Left renal pelvis (tissue), 4 donors: ENCODE results near the gene RPL36A. TPM values are rescaled to one million over a fixed set of nuclear protein-coding genes. Genes with fewer than 3 reads are reported as not detected.

ENCODE experiments used
- DNase-seq, 4 donors: peaks; one replicate each; pipeline ENCODE4 v3.0.0-alpha.2; 2013; ENCODE audit warnings: low read depth in 4 of 4, low spot score in 3 of 4
- polyA plus RNA-seq, 4 donors: library from polyadenylated mRNA; unstranded; fragments of 120-200 nt; gene quantifications; one replicate each; pipeline ENCODE4 v1.2.1, GENCODE V29; 2013; ENCODE audit not compliant: insufficient read length in 4 of 4

The RPL36A gene
- 1,000 to 10,000 TPM in 2 of 4 donors, 100 to 1,000 TPM in 2; 856 to 1,302 (median 1,054) TPM for polyA plus RNA-seq

- DNase-seq: peak in 3 of 4 donors; percentile 70 to 78 (median 76)
Observed at GRCh38 chrX:101390664-101391525, at the start of gene RPL36A. Gene RPL36A (plus strand): TSS chrX:101391011. CDS start chrX:101391044, 33 bp downstream.

GRCh38 chrX:101347859-101348451 lies 42.9 kb upstream of the RPL36A start:
- DNase-seq: no peak

GRCh38 chrX:101348452-101349192 lies 42.2 kb upstream of the RPL36A start, which contains the start of gene TIMM8A:
Gene TIMM8A (minus strand): TSS chrX:101348742. CDS start chrX:101348664, 78 bp downstream.
- DNase-seq: peak; percentile 36 to 59 (median 50)

- DNase-seq: no peak
Observed at GRCh38 chrX:101349193-101349562, 41.6 kb upstream of the RPL36A start.

GRCh38 chrX:101357166-101357795 lies 33.5 kb upstream of the RPL36A start:
- no peak for DNase-seq

GRCh38 chrX:101359966-101360365 lies 30.8 kb upstream of the RPL36A start:
- DNase-seq: no peak

GRCh38 chrX:101360390-101360789 lies 30.4 kb upstream of the RPL36A start:
- no peak for DNase-seq

GRCh38 chrX:101362116-101362515 lies 28.7 kb upstream of the RPL36A start:
- DNase-seq: no peak

GRCh38 chrX:101362757-101363156 lies 28.1 kb upstream of the RPL36A start:
- no peak for DNase-seq

- no peak for DNase-seq
Observed at GRCh38 chrX:101365301-101365795, 25.5 kb upstream of the RPL36A start.

GRCh38 chrX:101368800-101369199 lies 22.0 kb upstream of the RPL36A start:
- no peak for DNase-seq

- DNase-seq: no peak
Observed at GRCh38 chrX:101369687-101370086, 21.1 kb upstream of the RPL36A start.

- no peak for DNase-seq
Observed at GRCh38 chrX:101370888-101371504, 19.8 kb upstream of the RPL36A start.

GRCh38 chrX:101377547-101377946 lies 13.3 kb upstream of the RPL36A start:
- no peak for DNase-seq

- no peak for DNase-seq
Observed at GRCh38 chrX:101383679-101384205, 7.1 kb upstream of the RPL36A start.

GRCh38 chrX:101385026-101385684 lies 5.7 kb upstream of the RPL36A start:
- DNase-seq: no peak

GRCh38 chrX:101385795-101386541 lies 4.8 kb upstream of the RPL36A start, which contains the start of gene BTK:
Gene BTK (minus strand): TSS chrX:101386191. CDS start chrX:101375284, 10,907 bp downstream.
- DNase-seq: no peak

GRCh38 chrX:101386542-101386885 lies 4.3 kb upstream of the RPL36A start:
- DNase-seq: no peak

- DNase-seq: no peak
Observed at GRCh38 chrX:101388604-101389003, 2.2 kb upstream of the RPL36A start.
